Esophagus squamous epithelium (tissue), 5 donors: ENCODE data around the gene EXOSC6. TPM values are rescaled to one million over a fixed set of nuclear protein-coding genes. Genes with fewer than 3 reads are reported as not detected.

Experiments used
- DNase-seq: peaks from one replicate; lab custom pipeline; 2025; lab: John Stamatoyannopoulos, UW
- H3K27ac ChIP-seq, 4 donors: fragments of 200-600 bp; sonication (generic); one replicate each; pipeline ENCODE4 v1.5.1; 2016 to 2019; ENCODE audit warnings: mild to moderate bottlenecking in 1 of 4
- H3K27me3 ChIP-seq, 4 donors: fragments of 200-600 bp; sonication (generic); 1 replicate in 3 of 4; 2 replicates in 1 of 4; pipeline versions ENCODE4 v1.5.1 to v1.6.0; 2017 to 2021; ENCODE audit warnings: antibody characterized with exemption in 1 of 4
- H3K36me3 ChIP-seq, 3 donors: fragments of 200-600 bp; sonication (generic); one replicate each; pipeline ENCODE4 v1.5.1; 2016 to 2019
- H3K4me1 ChIP-seq, 3 donors: fragments of 200-600 bp; sonication (generic); one replicate each; pipeline ENCODE4 v1.5.1; 2017 to 2019
- H3K4me3 ChIP-seq, 4 donors: fragments of 200-600 bp; sonication (generic); 1 replicate in 3 of 4; 2 replicates in 1 of 4; pipeline ENCODE4 v1.5.1; 2016 to 2019; ENCODE audit warnings: mild to moderate bottlenecking in 2 of 4, moderate library complexity in 1 of 4
- H3K9me3 ChIP-seq, 3 donors: fragments of 200-600 bp; sonication (generic); one replicate each; pipeline ENCODE4 v1.5.1; 2016 to 2019
- POLR2A ChIP-seq, 4 donors: fragments of 450-650 bp; IDR thresholded peaks; one replicate each; pipeline ENCODE4 v1.6.1; 2017; ENCODE audit warnings: antibody characterized with exemption in 4 of 4, mild to moderate bottlenecking in 4 of 4, moderate library complexity in 3 of 4
- WGBS, 2 donors: methylation state at CpG; one replicate each; pipeline ENCODE4 v1.1.5; 2018; 5-methylcytosine and 5-hydroxymethylcytosine counted together
- intact Hi-C: fragments of 100-400 bp; cut with DNase I; formaldehyde crosslinking; loops from one replicate; pipeline ENCODE4 v1.15.0; 2022
- total RNA-seq, 4 donors: library from RNA; depleted of rRNA; stranded (reverse); fragments of >200 nt; gene quantifications; one replicate each; pipeline ENCODE4 v1.1.0, GENCODE V29; 2016
- TF ChIP-seq, protein P1 (sequence below), 6 experiments: fragments of 450-650 bp in 4 of 6; fragments of 200-600 bp in 2 of 6; sonication (generic) in 2 of 6; IDR thresholded peaks; one replicate each; pipeline ENCODE4 v1.5.1; 2016 to 2019; ENCODE audit warnings: antibody characterized with exemption in 6 of 6, mild to moderate bottlenecking in 4 of 6, moderate library complexity in 4 of 6
- donor health status: DM: yes; HTN: yes; CAD: no.

EXOSC6 gene
- total RNA-seq, 4 donors from 2014 or later: 11.4 to 26.1 (median 16.3) TPM

DNA sequence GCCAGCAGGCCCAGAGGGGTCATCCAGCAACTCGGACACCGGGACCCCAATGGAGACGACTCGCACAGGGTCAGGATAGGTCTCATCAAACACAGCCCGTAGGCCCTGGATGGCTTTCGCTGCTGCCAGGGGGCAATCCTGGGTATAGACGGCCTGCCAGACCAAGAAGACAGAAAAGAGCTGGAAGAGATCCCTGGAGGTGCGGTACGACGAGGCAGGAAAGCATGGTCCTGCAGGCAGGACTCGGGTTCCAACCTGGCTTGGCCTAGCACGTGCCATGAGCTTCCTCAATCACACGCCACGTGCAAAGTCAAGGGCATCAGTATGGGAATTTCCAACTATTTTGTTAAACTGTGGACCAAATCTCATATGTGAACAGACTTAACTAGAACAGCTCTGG, 6.3 kb upstream of the EXOSC6 start:
- intact Hi-C loops: no loop called here
- Histone ChIP-seq H3K27me3 (no peaks in the 10 kb centered on the region), H3K4me1 (no peaks in the 10 kb centered on the region), H3K9me3 (no peaks in the 10 kb centered on the region), H3K4me3 (no peak overlapping the region), H3K36me3 (peaks cover 41 to 100% (median 75%) of the 10 kb centered on the region in 3 donors), H3K27ac (no peak overlapping the region)
- no peak for DNase-seq
- WGBS, 2 donors: 81 to 95% methylated on average over 3 to 14 of the region's 14 CpGs
- TF ChIP-seq POLR2A (IDR thresholded peaks at IDR 0.05): no peak
- TF ChIP-seq, protein P1, sequence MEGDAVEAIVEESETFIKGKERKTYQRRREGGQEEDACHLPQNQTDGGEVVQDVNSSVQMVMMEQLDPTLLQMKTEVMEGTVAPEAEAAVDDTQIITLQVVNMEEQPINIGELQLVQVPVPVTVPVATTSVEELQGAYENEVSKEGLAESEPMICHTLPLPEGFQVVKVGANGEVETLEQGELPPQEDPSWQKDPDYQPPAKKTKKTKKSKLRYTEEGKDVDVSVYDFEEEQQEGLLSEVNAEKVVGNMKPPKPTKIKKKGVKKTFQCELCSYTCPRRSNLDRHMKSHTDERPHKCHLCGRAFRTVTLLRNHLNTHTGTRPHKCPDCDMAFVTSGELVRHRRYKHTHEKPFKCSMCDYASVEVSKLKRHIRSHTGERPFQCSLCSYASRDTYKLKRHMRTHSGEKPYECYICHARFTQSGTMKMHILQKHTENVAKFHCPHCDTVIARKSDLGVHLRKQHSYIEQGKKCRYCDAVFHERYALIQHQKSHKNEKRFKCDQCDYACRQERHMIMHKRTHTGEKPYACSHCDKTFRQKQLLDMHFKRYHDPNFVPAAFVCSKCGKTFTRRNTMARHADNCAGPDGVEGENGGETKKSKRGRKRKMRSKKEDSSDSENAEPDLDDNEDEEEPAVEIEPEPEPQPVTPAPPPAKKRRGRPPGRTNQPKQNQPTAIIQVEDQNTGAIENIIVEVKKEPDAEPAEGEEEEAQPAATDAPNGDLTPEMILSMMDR (IDR thresholded peaks at IDR 0.05): no peak

DNA sequence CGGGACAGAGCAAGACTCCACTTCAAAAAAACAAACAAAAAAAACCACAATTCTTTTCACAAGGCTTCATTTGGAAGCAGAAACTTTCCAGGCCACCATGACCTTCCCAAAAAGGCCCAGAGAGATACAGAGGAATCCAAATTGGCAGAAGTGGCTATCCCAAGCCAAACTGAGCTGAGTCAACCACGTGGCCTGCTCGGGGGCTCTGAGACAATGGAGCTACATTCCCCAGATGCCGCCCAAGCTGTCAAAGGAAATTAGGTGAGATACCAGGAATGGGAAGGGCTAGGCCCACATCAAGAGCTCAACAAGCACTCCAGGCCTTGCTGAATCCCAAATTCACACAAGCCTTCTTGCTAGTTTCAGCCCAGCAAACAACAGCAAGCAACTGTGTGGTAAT, 5.7 kb upstream of the EXOSC6 start:
- intact Hi-C loops: no loop called here
- TF ChIP-seq, protein P1 (IDR thresholded peaks at IDR 0.05): no peak
- Histone ChIP-seq H3K4me3 (no peak overlapping the region), H3K36me3 (peaks cover 40 to 100% (median 73%) of the 10 kb centered on the region in 3 donors), H3K27ac (no peak overlapping the region), H3K4me1 (no peaks in the 10 kb centered on the region), H3K9me3 (no peaks in the 10 kb centered on the region), H3K27me3 (no peaks in the 10 kb centered on the region)
- WGBS, 2 donors: 68 to 75% methylated on average over 2 to 4 of the region's 4 CpGs
- no peak for DNase-seq

DNA sequence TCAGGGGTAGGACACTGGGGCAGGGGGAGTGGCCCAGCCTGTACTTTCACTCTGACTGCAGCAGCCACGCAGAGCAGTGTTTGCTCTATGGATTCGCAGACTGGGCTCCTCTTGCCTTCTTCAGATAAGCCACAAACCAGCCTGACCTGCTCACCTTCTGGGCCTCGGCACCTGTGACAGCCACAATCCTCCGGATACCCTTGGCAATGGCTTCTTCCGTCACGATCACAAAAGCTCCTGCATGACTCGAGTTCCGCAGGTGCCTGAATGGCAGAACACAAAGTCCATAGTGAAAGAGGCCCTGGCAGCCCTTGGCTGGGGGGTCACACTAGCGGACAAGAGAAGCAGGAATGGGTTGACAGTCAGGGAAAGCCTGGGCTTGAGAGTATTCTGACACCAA, 3.8 kb upstream of the EXOSC6 start:
- peaks cover 33 to 86% (median 61%) of the 10 kb centered on the region in 3 donors for H3K36me3 ChIP-seq
- no peak for TF ChIP-seq POLR2A (IDR thresholded peaks at IDR 0.05)
- TF ChIP-seq, protein P1 (IDR thresholded peaks at IDR 0.05): no peak
- H3K4me1 ChIP-seq: peaks cover 0 to 9% (median 6%) of the 10 kb centered on the region in 3 donors
- no peak overlapping the region for H3K4me3 ChIP-seq
- no peaks in the 10 kb centered on the region for H3K9me3 ChIP-seq
- 79 to 90% methylated on average over 7 of the region's 9 CpGs for WGBS, 2 donors
- intact Hi-C loops: no loop called here
- no peak overlapping the region for H3K27ac ChIP-seq
- H3K27me3 ChIP-seq: no peaks in the 10 kb centered on the region
- DNase-seq: no peak

DNA sequence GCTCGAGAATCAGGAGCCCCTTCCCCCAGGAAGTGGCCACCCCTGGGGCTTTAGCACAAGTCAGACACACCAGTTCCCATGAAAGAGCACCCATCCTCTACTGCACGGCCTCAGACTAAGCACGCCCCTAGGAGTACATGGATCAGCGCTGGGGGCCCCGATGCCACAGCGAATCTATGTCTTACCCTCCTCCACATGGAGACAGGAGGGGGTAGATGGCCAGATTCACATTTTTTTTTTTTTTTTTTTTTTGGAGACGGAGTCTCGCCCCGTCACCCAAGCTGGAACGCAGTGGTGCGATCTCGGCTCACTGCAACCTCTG, 3.2 kb upstream of the EXOSC6 start:
- TF ChIP-seq, protein P1 (IDR thresholded peaks at IDR 0.05): no peak
- TF ChIP-seq POLR2A (IDR thresholded peaks at IDR 0.05): no peak
- Histone ChIP-seq H3K27ac (no peak overlapping the region), H3K4me3 (no peak overlapping the region), H3K36me3 (peaks cover 32 to 82% (median 55%) of the 10 kb centered on the region in 3 donors), H3K9me3 (no peaks in the 10 kb centered on the region), H3K4me1 (peaks cover 5 to 16% (median 10%) of the 10 kb centered on the region in 3 donors), H3K27me3 (no peaks in the 10 kb centered on the region)
- intact Hi-C loops: no loop called here
- WGBS, 2 donors: 90 to 91% methylated on average over 10 to 11 of the region's 12 CpGs
- no peak for DNase-seq

DNA sequence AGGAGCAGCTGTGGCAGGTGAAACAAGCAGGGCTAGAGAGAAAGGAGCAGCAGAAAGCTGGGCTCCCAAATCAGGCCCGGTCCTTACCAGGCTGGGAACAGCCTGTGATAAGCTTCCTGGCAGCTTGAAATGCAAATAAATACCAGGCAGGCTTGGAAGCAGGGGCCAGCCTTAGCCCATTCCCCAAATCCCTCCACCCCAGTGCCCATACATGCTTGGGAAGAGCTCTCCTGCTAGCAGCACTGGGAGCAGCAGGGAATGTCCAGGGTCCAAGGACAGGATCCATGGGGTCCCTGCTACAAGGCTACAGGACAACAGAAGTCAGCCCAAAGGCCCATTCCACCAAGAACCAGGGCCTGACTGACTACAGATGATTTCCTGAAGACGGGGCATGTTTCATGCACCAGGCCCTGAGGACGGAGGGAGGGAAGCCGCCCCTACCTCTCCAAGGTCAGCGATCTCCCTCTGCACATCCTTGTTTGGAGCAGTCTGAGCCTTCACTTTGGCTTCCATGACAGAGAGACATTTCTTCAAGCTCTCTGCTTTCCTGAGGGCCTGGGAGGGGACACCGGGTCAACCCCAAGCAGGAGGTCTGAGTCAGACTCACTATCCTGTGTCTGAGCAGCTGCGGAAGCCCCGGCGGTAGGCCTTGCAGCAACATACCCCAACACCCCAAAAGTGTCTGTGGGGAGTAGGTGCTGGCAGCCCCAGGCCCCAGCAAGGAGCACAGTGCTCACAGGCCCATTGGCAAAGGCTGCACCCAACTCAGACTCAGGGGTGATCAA, 2.6 kb upstream of the EXOSC6 start:
- Histone ChIP-seq H3K36me3 (peaks cover 30 to 82% (median 49%) of the 10 kb centered on the region in 3 donors), H3K27me3 (no peaks in the 10 kb centered on the region), H3K9me3 (no peaks in the 10 kb centered on the region), H3K4me1 (peaks cover 10 to 21% (median 14%) of the 10 kb centered on the region in 3 donors), H3K4me3 (no peak overlapping the region), H3K27ac (no peak overlapping the region)
- 91 to 93% methylated on average over 4 of the region's 9 CpGs for WGBS, 2 donors
- no peak for DNase-seq
- intact Hi-C loops: no loop called here
- no peak for TF ChIP-seq POLR2A (IDR thresholded peaks at IDR 0.05)
- TF ChIP-seq, protein P1 (IDR thresholded peaks at IDR 0.05): peak in 1 of 6 experiments; percentile 2
